ENCODE results near the gene AGL. TPM values are rescaled to one million over a fixed set of nuclear protein-coding genes. Genes with fewer than 3 reads are reported as not detected.

AGL gene
- total and polyA plus RNA-seq, 2 of the 13 experiments (the other 11 are each of a cell fraction or from before 2014, with no cell fraction given), result 4.3 to 13.1 TPM

GRCh38 chr1:99969729-99970621 lies 119.8 kb downstream of the AGL start, which contains the start of gene SLC35A3 (continued):
- TF ChIP-seq, protein P1, sequence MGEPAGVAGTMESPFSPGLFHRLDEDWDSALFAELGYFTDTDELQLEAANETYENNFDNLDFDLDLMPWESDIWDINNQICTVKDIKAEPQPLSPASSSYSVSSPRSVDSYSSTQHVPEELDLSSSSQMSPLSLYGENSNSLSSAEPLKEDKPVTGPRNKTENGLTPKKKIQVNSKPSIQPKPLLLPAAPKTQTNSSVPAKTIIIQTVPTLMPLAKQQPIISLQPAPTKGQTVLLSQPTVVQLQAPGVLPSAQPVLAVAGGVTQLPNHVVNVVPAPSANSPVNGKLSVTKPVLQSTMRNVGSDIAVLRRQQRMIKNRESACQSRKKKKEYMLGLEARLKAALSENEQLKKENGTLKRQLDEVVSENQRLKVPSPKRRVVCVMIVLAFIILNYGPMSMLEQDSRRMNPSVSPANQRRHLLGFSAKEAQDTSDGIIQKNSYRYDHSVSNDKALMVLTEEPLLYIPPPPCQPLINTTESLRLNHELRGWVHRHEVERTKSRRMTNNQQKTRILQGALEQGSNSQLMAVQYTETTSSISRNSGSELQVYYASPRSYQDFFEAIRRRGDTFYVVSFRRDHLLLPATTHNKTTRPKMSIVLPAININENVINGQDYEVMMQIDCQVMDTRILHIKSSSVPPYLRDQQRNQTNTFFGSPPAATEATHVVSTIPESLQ (CRISPR knock-in tag; conservative IDR thresholded peaks at IDR 0.05), result peak; percentile 46; the same call in 1 of the 2 replicates
- peak; percentile 96; the same call in 1 of the 2 replicates for TF ChIP-seq ZNF713 (CRISPR knock-in tag; IDR thresholded peaks at IDR 0.05)
- TF ChIP-seq THAP8 (CRISPR knock-in tag; IDR thresholded peaks at IDR 0.05; ENCODE audit: borderline replicate concordance), result 0 out of 2 replicates have a peak, but pooled peaks have one; percentile 68
- no peak for TF ChIP-seq NR2F6 (IDR thresholded peaks at IDR 0.05)
- peak; percentile 61 for TF ChIP-seq NR2F6 (CRISPR knock-in tag; IDR thresholded peaks at IDR 0.05)
- TF ChIP-seq, protein P2, sequence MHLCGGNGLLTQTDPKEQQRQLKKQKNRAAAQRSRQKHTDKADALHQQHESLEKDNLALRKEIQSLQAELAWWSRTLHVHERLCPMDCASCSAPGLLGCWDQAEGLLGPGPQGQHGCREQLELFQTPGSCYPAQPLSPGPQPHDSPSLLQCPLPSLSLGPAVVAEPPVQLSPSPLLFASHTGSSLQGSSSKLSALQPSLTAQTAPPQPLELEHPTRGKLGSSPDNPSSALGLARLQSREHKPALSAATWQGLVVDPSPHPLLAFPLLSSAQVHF (CRISPR knock-in tag; IDR thresholded peaks at IDR 0.05), result peak; percentile 94
- peak; percentile 92; the same call in 1 of the 2 replicates for TF ChIP-seq HOXA5 (CRISPR knock-in tag; IDR thresholded peaks at IDR 0.05)
- TF ChIP-seq TBP (CRISPR knock-in tag; IDR thresholded peaks at IDR 0.05), result no peak
- TF ChIP-seq CENPX (CRISPR knock-in tag; IDR thresholded peaks at IDR 0.05), result no peak
- TF ChIP-seq ZNF766 (CRISPR knock-in tag; IDR thresholded peaks at IDR 0.05; ENCODE audit: borderline replicate concordance), result peak; percentile 96
- TF ChIP-seq GTF2F1 (IDR thresholded peaks at IDR 0.05; ENCODE audit: low read length), result no peak
- TF ChIP-seq SIX1 (CRISPR knock-in tag; IDR thresholded peaks at IDR 0.05; ENCODE audit: borderline replicate concordance), result peak; percentile 36; the same call in 1 of the 2 replicates
- TF ChIP-seq SP4 (CRISPR knock-in tag; IDR thresholded peaks at IDR 0.05), result peak; percentile 85
- TF ChIP-seq SRF (IDR thresholded peaks at IDR 0.05; ENCODE audit: low read depth, low read length), result peak; percentile 75; the same call in 1 of the 2 replicates
- peak in 1 of 2 experiments; percentile 52; a peak in 1 of 4 replicates for TF ChIP-seq REST (IDR thresholded peaks at IDR 0.05; ENCODE audit: borderline replicate concordance in 1 of 2, low read depth in 1 of 2, low read length in 2 of 2)
- TF ChIP-seq SOX6 (IDR thresholded peaks at IDR 0.05), result no peak
- TF ChIP-seq SOX6 (CRISPR knock-in tag; IDR thresholded peaks at IDR 0.05), result peak; percentile 77
- peak; percentile 83; the same call in 1 of the 2 replicates for TF ChIP-seq ZBTB37 (CRISPR knock-in tag; IDR thresholded peaks at IDR 0.05)
- peak; percentile 90 for TF ChIP-seq STAT5B (CRISPR knock-in tag; IDR thresholded peaks at IDR 0.05)
- TF ChIP-seq, protein P3, sequence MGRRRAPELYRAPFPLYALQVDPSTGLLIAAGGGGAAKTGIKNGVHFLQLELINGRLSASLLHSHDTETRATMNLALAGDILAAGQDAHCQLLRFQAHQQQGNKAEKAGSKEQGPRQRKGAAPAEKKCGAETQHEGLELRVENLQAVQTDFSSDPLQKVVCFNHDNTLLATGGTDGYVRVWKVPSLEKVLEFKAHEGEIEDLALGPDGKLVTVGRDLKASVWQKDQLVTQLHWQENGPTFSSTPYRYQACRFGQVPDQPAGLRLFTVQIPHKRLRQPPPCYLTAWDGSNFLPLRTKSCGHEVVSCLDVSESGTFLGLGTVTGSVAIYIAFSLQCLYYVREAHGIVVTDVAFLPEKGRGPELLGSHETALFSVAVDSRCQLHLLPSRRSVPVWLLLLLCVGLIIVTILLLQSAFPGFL (CRISPR knock-in tag; IDR thresholded peaks at IDR 0.05), result no peak

Measured in HepG2 (cell line).